Amniotic stem cell (primary cell): ENCODE results near the gene HCFC2.

ENCODE experiments used
- DNase-seq: peaks from one replicate; lab custom pipeline; 2025; lab: John Stamatoyannopoulos, UW

Gene HCFC2

GRCh38 chr12:104121001-104121400 is 56.7 kb downstream of the HCFC2 start:
- DNase-seq, result peak; percentile 19

- no peak for DNase-seq
Observed at GRCh38 chr12:104122298-104122697, 58.0 kb downstream of the HCFC2 start.

- DNase-seq, result no peak
Observed at GRCh38 chr12:104126548-104126947, 62.2 kb downstream of the HCFC2 start.

- no peak for DNase-seq
Observed at GRCh38 chr12:104130760-104131159, 66.4 kb downstream of the HCFC2 start.

GRCh38 chr12:104131609-104132008 is 67.3 kb downstream of the HCFC2 start:
- DNase-seq, result no peak

GRCh38 chr12:104132351-104132956 is 68.1 kb downstream of the HCFC2 start:
- DNase-seq, result no peak

- DNase-seq, result no peak
Observed at GRCh38 chr12:104133321-104133720, 69.0 kb downstream of the HCFC2 start.

- DNase-seq, result no peak
Observed at GRCh38 chr12:104133866-104134265, 69.5 kb downstream of the HCFC2 start.

- no peak for DNase-seq
Observed at GRCh38 chr12:104134882-104135281, 70.6 kb downstream of the HCFC2 start.

GRCh38 chr12:104136577-104136976 is 72.2 kb downstream of the HCFC2 start:
- no peak for DNase-seq

GRCh38 chr12:104137001-104137901 is 72.9 kb downstream of the HCFC2 start:
- DNase-seq, result peak; percentile 29

GRCh38 chr12:104137902-104138796 is 73.8 kb downstream of the HCFC2 start, which contains the start of gene NFYB:
TSS of gene NFYB (minus strand) at chr12:104138210. CDS start at chr12:104135453, 2,757 bp downstream.
- DNase-seq, result peak; percentile 95

- DNase-seq, result no peak
Observed at GRCh38 chr12:104138797-104139152, 74.4 kb downstream of the HCFC2 start.

GRCh38 chr12:104142543-104142942 is 78.2 kb downstream of the HCFC2 start:
- DNase-seq, result no peak

GRCh38 chr12:104143002-104143401 is 78.7 kb downstream of the HCFC2 start:
- DNase-seq, result no peak

- no peak for DNase-seq
Observed at GRCh38 chr12:104143918-104144317, 79.6 kb downstream of the HCFC2 start.

- DNase-seq, result no peak
Observed at GRCh38 chr12:104147346-104147745, 83.0 kb downstream of the HCFC2 start.

GRCh38 chr12:104150416-104150815 is 86.1 kb downstream of the HCFC2 start:
- no peak for DNase-seq

- DNase-seq, result no peak
Observed at GRCh38 chr12:104152685-104153241, 88.4 kb downstream of the HCFC2 start.

GRCh38 chr12:104154286-104154685 is 90.0 kb downstream of the HCFC2 start:
- no peak for DNase-seq

- no peak for DNase-seq
Observed at GRCh38 chr12:104154806-104155205, 90.5 kb downstream of the HCFC2 start.
